Spleen (tissue), 11 donors: ENCODE data around the gene PLCB2. TPM values are rescaled to one million over a fixed set of nuclear protein-coding genes. Genes with fewer than 3 reads are reported as not detected.

Source experiments
- DNase-seq: peaks from one replicate; pipeline ENCODE4 v3.0.0-alpha.2; 2020
- H3K27ac ChIP-seq, 8 donors: fragments of 200-600 bp; sonication (generic) in 7 of 8; 1 replicate in 4 of 8; 2 replicates in 4 of 8; pipeline versions ENCODE4 v1.5.0 to v1.8.0; 2016 to 2021; ENCODE audit warnings: inconsistent platforms in 4 of 8, mild to moderate bottlenecking in 4 of 8, moderate library complexity in 1 of 8
- H3K27me3 ChIP-seq, 7 donors: fragments of 200-600 bp; sonication (generic) in 6 of 7; replicated peaks in 1 of 7; 1 replicate in 4 of 7; 2 replicates in 3 of 7; pipeline versions ENCODE4 v1.5.0 to v1.8.0; 2016 to 2021; ENCODE audit warnings: inconsistent platforms in 3 of 7, mild to moderate bottlenecking in 1 of 7
- H3K36me3 ChIP-seq, 6 donors: fragments of 200-600 bp; sonication (generic) in 5 of 6; 1 replicate in 4 of 6; 2 replicates in 2 of 6; pipeline versions ENCODE4 v1.5.0 to v1.8.0; 2016 to 2021; ENCODE audit warnings: inconsistent platforms in 2 of 6
- H3K4me1 ChIP-seq, 6 donors: fragments of 200-600 bp; sonication (generic) in 5 of 6; 1 replicate in 3 of 6; 2 replicates in 3 of 6; pipeline versions ENCODE4 v1.5.0 to v1.8.0; 2016 to 2021; ENCODE audit warnings: inconsistent platforms in 3 of 6
- H3K4me3 ChIP-seq, 8 donors: fragments of 200-600 bp; sonication (generic) in 7 of 8; 1 replicate in 4 of 8; 2 replicates in 4 of 8; pipeline versions ENCODE4 v1.5.0 to v1.8.0; 2016 to 2021; ENCODE audit warnings: inconsistent platforms in 4 of 8, mild to moderate bottlenecking in 4 of 8, moderate library complexity in 2 of 8
- H3K9me3 ChIP-seq, 8 donors: fragments of 200-600 bp; sonication (generic) in 7 of 8; 1 replicate in 4 of 8; 2 replicates in 4 of 8; pipeline versions ENCODE4 v1.5.0 to v1.8.0; 2016 to 2021; ENCODE audit warnings: inconsistent platforms in 4 of 8
- CTCF ChIP-seq, 11 experiments: fragments of 200-600 bp in 7 of 11; fragments of 450-650 bp in 4 of 11; sonication (generic) in 4 of 11; IDR thresholded peaks in 8 of 11; conservative IDR thresholded peaks in 3 of 11; 1 replicate in 7 of 11; 2 replicates in 4 of 11; pipeline versions ENCODE4 v1.4.0 to v1.8.0; 2016 to 2021; ENCODE audit warnings: antibody characterized with exemption in 11 of 11, inconsistent platforms in 4 of 11, mild to moderate bottlenecking in 1 of 11
- POLR2A ChIP-seq, 3 donors: fragments of 450-650 bp; IDR thresholded peaks; one replicate each; pipeline ENCODE4 v1.5.1; 2017; ENCODE audit warnings: antibody characterized with exemption in 3 of 3, mild to moderate bottlenecking in 1 of 3
- POLR2AphosphoS5 ChIP-seq, 3 donors: sonication (generic); formaldehyde crosslinking; IDR thresholded peaks; one replicate each; pipeline ENCODE4 v1.5.1; 2017; ENCODE audit warnings: antibody characterized with exemption in 3 of 3
- WGBS, 5 donors: extraction: QIAGEN DNeasy Blood & Tissue Kit in 3 of 5; methylation state at CpG; one replicate each; pipeline versions ENCODE4 v1.1.5 to v1.1.7; 2013 to 2018; 5-methylcytosine and 5-hydroxymethylcytosine counted together
- intact Hi-C: fragments of 100-400 bp; cut with DNase I; formaldehyde crosslinking; loops from one replicate; pipeline ENCODE4 v1.15.0; 2023; ENCODE audit warnings: low total_unique reads
- polyA plus RNA-seq, 3 donors: library from polyadenylated mRNA; stranded (reverse); fragments of 200-250 nt; gene quantifications; one replicate each; pipeline ENCODE4 v1.2.1, GENCODE V29; 2013
- total RNA-seq, 7 donors: library from RNA; depleted of rRNA in 3 of 7; stranded (reverse); fragments of >200 nt in 3 of 7; fragmentation: NEBNext Ultra II Directional in 4 of 7; extraction: Animal tissue kit (Norgen Biotek cat#: 25700) in 4 of 7; gene quantifications; one replicate each; pipeline versions ENCODE4 v1.1.0 to v1.2.1, GENCODE V29; 2016 to 2021
- donor health status: healthy with polysubstance abuse.
- donor health status: DM: no; HTN: no; CAD: no; lungs with moderate emphysema.
- donor health status: DM: no; HTN: no; CAD: no.
- donor health status: Bipolar disorder and iron deficiency.
- donor health status: healthy.
- donor health status: DM: no; HTN: no; CAD: no.
- donor health status: DM: yes; HTN: yes; CAD: no.

Gene PLCB2
- total and polyA plus RNA-seq, 10 donors: 63.8 to 247 (median 187) TPM

GRCh38 chr15:40345867-40346578 is 38.3 kb upstream of the PLCB2 start:
- Histone ChIP-seq H3K4me3 (no peak overlapping the region), H3K9me3 (no peaks in the 10 kb centered on the region), H3K27ac (no peak overlapping the region), H3K36me3 (no peaks in the 10 kb centered on the region), H3K4me1 (peaks cover 0 to 27% (median 15%) of the 10 kb centered on the region in 6 donors), H3K27me3 (peaks cover 0 to 5% (median 0%) of the 10 kb centered on the region in 7 donors)
- TF ChIP-seq POLR2AphosphoS5 (IDR thresholded peaks at IDR 0.05): no peak
- intact Hi-C loops: no loop called here
- DNase-seq: no peak
- 79 to 89% (median 87%) methylated on average over 6 of the region's 6 CpGs for WGBS, 5 donors

GRCh38 chr15:40345225-40345866 is 37.6 kb upstream of the PLCB2 start:
- Histone ChIP-seq H3K4me1 (peaks cover 0 to 34% (median 21%) of the 10 kb centered on the region in 6 donors), H3K27me3 (peaks cover 0 to 5% (median 0%) of the 10 kb centered on the region in 7 donors), H3K36me3 (no peaks in the 10 kb centered on the region), H3K9me3 (no peaks in the 10 kb centered on the region), H3K27ac (no peak overlapping the region), H3K4me3 (no peak overlapping the region)
- no peak for TF ChIP-seq POLR2A (IDR thresholded peaks at IDR 0.05)
- TF ChIP-seq CTCF (IDR thresholded peaks at IDR 0.05 in 8 of 11, conservative IDR thresholded peaks at IDR 0.05 in 3 of 11): no peak
- TF ChIP-seq POLR2AphosphoS5 (IDR thresholded peaks at IDR 0.05): no peak
- 72 to 85% (median 77%) methylated on average over 10 of the region's 10 CpGs for WGBS, 5 donors
- no peak for DNase-seq
- intact Hi-C loops: no loop called here

- peak; percentile 91 for DNase-seq
- no peaks in the 10 kb centered on the region for H3K36me3 ChIP-seq
- peaks cover 0 to 41% (median 27%) of the 10 kb centered on the region in 6 donors for H3K4me1 ChIP-seq
- H3K27ac ChIP-seq: no peak overlapping the region
- no peak overlapping the region for H3K4me3 ChIP-seq
- intact Hi-C loops: loop anchor here (5.0 kb wide), 1 partner anchor 78 kb away; no protein-coding TSS in a partner anchor
- TF ChIP-seq POLR2AphosphoS5 (IDR thresholded peaks at IDR 0.05): no peak
- TF ChIP-seq CTCF (IDR thresholded peaks at IDR 0.05 in 8 of 11, conservative IDR thresholded peaks at IDR 0.05 in 3 of 11): peak; percentile 55 to 89 (median 78)
- WGBS, 5 donors: 25 to 43% (median 37%) methylated on average over 13 to 15 of the region's 15 CpGs
- peaks cover 0 to 5% (median 0%) of the 10 kb centered on the region in 7 donors for H3K27me3 ChIP-seq
- no peaks in the 10 kb centered on the region for H3K9me3 ChIP-seq
These were observed 36.9 kb upstream of the PLCB2 start for GRCh38 chr15:40344631-40345120.

GRCh38 chr15:40344217-40344616 is 36.5 kb upstream of the PLCB2 start:
- intact Hi-C loops: loop anchor here (5.0 kb wide), 1 partner anchor 78 kb away; no protein-coding TSS in a partner anchor
- Histone ChIP-seq H3K9me3 (no peaks in the 10 kb centered on the region), H3K4me3 (no peak overlapping the region), H3K27me3 (peaks cover 0 to 5% (median 0%) of the 10 kb centered on the region in 7 donors), H3K27ac (no peak overlapping the region), H3K36me3 (no peaks in the 10 kb centered on the region), H3K4me1 (peaks cover 0 to 45% (median 30%) of the 10 kb centered on the region in 6 donors)
- TF ChIP-seq POLR2A (IDR thresholded peaks at IDR 0.05): no peak
- TF ChIP-seq CTCF (IDR thresholded peaks at IDR 0.05 in 8 of 11, conservative IDR thresholded peaks at IDR 0.05 in 3 of 11): no peak
- no peak for TF ChIP-seq POLR2AphosphoS5 (IDR thresholded peaks at IDR 0.05)
- WGBS, 5 donors: 42 to 67% (median 48%) methylated on average over 4 to 6 of the region's 6 CpGs
- no peak for DNase-seq
